ENCODE results near the gene SPATS2L. TPM values are rescaled to one million over a fixed set of nuclear protein-coding genes. Genes with fewer than 3 reads are reported as not detected.
A peak's percentile ranks its signal among the peaks of the same experiment; 100 is the strongest.

The SPATS2L gene
- total RNA-seq, 6 donors from 2014 or later: 57.6 to 127 (median 80.4) TPM

DNA sequence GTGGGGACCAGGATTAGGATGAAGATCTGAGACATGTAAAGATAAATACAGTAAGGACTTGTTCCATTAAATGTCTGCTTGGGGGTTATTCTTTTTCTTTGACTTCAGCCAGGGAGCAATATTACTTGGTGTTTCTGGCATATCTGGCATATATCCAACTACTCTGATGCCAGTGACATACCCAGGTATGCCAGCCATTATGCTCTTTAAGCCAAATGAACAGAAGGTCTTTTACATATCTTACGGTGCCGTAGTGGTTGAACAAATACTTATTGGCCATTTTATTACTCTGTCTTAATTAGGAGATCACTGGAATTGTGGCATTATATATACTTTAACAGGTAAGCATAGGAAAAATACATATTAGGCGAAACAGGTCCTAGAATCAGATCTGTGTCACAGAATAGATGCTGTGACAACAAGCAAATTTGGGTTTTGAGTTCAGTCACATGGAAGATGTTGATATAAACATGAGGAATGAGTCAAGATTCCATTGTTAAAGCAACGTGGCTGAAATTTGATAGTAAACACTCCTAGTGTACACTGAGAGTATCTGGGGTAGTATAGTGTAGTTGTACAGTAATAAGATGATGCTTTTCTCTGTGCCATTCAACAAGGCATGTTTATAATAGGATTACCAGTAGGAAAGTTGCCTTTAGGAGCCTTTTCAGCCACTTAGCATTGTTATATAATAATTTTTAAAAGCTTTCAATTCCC is 140.8 kb downstream of the SPATS2L start:
- H3K4me1 ChIP-seq: peaks cover 0 to 10% (median 2%) of the 10 kb centered on the region in 4 donors
- H3K36me3 ChIP-seq: peaks cover 0 to 25% (median 0%) of the 10 kb centered on the region in 4 donors
- 74 to 91% methylated on average over 4 of the region's 4 CpGs for WGBS, 2 donors
- no peak for ATAC-seq (ENCODE audit: low FRiP score in 2 of 2)
- H3K9me3 ChIP-seq: no peaks in the 10 kb centered on the region
- H3K27ac ChIP-seq: no peak overlapping the region
- no peak overlapping the region for H3K4me3 ChIP-seq
- H3K27me3 ChIP-seq: no peaks in the 10 kb centered on the region
- TF ChIP-seq POLR2A (IDR thresholded peaks at IDR 0.05) (no peak), POLR2AphosphoS5 (IDR thresholded peaks at IDR 0.05) (no peak), EP300 (IDR thresholded peaks at IDR 0.05) (no peak)
- TF ChIP-seq, protein P1, sequence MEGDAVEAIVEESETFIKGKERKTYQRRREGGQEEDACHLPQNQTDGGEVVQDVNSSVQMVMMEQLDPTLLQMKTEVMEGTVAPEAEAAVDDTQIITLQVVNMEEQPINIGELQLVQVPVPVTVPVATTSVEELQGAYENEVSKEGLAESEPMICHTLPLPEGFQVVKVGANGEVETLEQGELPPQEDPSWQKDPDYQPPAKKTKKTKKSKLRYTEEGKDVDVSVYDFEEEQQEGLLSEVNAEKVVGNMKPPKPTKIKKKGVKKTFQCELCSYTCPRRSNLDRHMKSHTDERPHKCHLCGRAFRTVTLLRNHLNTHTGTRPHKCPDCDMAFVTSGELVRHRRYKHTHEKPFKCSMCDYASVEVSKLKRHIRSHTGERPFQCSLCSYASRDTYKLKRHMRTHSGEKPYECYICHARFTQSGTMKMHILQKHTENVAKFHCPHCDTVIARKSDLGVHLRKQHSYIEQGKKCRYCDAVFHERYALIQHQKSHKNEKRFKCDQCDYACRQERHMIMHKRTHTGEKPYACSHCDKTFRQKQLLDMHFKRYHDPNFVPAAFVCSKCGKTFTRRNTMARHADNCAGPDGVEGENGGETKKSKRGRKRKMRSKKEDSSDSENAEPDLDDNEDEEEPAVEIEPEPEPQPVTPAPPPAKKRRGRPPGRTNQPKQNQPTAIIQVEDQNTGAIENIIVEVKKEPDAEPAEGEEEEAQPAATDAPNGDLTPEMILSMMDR (IDR thresholded peaks at IDR 0.05): no peak
- no peak for DNase-seq

DNA sequence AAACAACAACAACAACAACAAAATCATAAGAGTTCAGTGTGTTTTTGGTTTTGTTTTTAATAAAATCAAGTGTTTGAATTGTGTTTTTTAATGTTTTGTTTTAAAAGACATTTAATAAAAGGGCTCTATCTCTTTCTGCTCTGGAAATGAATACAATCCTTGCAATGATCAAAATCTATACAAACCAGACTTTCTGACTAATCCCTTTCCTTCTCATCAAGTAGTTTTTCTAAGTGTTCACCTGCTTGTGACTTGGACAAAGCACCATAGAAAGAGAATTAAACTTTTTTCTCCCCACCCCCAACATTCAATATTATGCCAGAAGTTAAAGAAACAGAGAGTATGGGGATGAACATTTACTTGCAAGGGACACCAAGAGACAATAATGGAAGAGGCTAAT is 142.0 kb downstream of the SPATS2L start:
- Histone ChIP-seq H3K27me3 (no peaks in the 10 kb centered on the region), H3K36me3 (peaks cover 0 to 25% (median 0%) of the 10 kb centered on the region in 4 donors), H3K27ac (no peak overlapping the region), H3K4me3 (no peak overlapping the region), H3K9me3 (no peaks in the 10 kb centered on the region), H3K4me1 (peaks cover 0 to 10% (median 2%) of the 10 kb centered on the region in 4 donors)
- no peak for ATAC-seq (ENCODE audit: low FRiP score in 2 of 2)
- no peak for DNase-seq
- TF ChIP-seq, protein P1 (IDR thresholded peaks at IDR 0.05): no peak
- TF ChIP-seq POLR2AphosphoS5 (IDR thresholded peaks at IDR 0.05): no peak
- TF ChIP-seq POLR2A (IDR thresholded peaks at IDR 0.05): no peak
- TF ChIP-seq EP300 (IDR thresholded peaks at IDR 0.05): no peak

DNA sequence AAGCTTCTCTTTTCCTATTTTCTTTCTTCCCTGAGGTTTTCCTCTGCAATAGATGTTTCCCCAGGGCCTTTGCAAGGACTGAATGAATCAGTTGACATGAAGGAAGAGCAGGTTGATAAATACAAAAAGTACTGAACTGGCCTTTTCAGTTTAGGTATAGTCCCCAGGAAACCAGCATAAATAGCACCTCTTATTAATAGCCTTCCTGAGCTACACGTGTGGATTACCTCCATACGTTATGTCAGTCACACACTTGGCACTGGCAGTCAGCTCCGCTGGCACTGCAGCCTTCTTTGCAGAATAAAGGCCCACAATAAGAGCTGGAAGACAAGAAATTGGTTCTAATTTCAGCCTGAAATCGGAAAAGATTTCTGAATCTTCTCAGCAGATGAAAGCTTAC is 142.7 kb downstream of the SPATS2L start:
- DNase-seq: no peak
- no peak overlapping the region for H3K27ac ChIP-seq
- H3K4me3 ChIP-seq: no peak overlapping the region
- peaks cover 0 to 4% (median 2%) of the 10 kb centered on the region in 4 donors for H3K4me1 ChIP-seq
- 80 to 84% methylated on average over 4 of the region's 4 CpGs for WGBS, 2 donors
- no peaks in the 10 kb centered on the region for H3K27me3 ChIP-seq
- H3K9me3 ChIP-seq: no peaks in the 10 kb centered on the region
- no peak for TF ChIP-seq EP300 (IDR thresholded peaks at IDR 0.05)
- TF ChIP-seq POLR2AphosphoS5 (IDR thresholded peaks at IDR 0.05): no peak
- TF ChIP-seq, protein P1 (IDR thresholded peaks at IDR 0.05): no peak
- TF ChIP-seq POLR2A (IDR thresholded peaks at IDR 0.05): no peak
- ATAC-seq (ENCODE audit: low FRiP score in 2 of 2): no peak
- H3K36me3 ChIP-seq: peaks cover 0 to 25% (median 0%) of the 10 kb centered on the region in 4 donors

DNA sequence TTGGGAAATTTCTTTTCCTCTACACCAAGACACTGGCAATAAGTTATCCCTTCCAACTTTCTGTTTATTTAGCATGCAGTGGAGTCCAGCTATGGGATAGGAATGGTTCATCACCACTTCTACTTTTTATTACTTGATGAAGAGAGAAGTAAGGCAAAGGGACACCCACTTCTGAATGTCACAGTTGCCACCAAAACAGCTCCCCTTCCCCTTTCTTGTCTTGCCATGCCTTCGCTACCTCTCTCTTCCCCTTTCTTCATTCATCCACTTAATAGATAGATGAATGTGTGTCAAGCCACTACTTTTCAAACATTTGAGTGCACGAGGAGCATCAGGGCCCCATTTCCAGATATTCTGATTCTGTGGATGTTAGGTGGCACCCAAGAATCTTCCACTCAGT is 143.8 kb downstream of the SPATS2L start:
- DNase-seq: no peak

More for the DNA sequence above, 143.8 kb downstream of the SPATS2L start:
- Histone ChIP-seq H3K36me3 (peaks cover 0 to 25% (median 0%) of the 10 kb centered on the region in 4 donors), H3K4me3 (no peak overlapping the region), H3K27ac (no peak overlapping the region), H3K9me3 (no peaks in the 10 kb centered on the region), H3K4me1 (peaks cover 0 to 4% (median 1%) of the 10 kb centered on the region in 4 donors), H3K27me3 (no peaks in the 10 kb centered on the region)
- peak in 1 of 2 donors; percentile 32 for ATAC-seq (ENCODE audit: low FRiP score in 2 of 2)
- no peak for TF ChIP-seq POLR2A (IDR thresholded peaks at IDR 0.05)
- TF ChIP-seq, protein P1 (IDR thresholded peaks at IDR 0.05): no peak
- no peak for TF ChIP-seq POLR2AphosphoS5 (IDR thresholded peaks at IDR 0.05)
- no peak for TF ChIP-seq EP300 (IDR thresholded peaks at IDR 0.05)
- WGBS, 2 donors: 79 to 92% methylated on average over 2 of the region's 2 CpGs
